Measurements from ENCODE around the gene WDR35.
"Not testable (repeated sequence)": the region's sequence is repeated elsewhere in the genome, so short reads cannot be mapped to it uniquely, and the experiment has no call there.

WDR35 gene

DNA sequence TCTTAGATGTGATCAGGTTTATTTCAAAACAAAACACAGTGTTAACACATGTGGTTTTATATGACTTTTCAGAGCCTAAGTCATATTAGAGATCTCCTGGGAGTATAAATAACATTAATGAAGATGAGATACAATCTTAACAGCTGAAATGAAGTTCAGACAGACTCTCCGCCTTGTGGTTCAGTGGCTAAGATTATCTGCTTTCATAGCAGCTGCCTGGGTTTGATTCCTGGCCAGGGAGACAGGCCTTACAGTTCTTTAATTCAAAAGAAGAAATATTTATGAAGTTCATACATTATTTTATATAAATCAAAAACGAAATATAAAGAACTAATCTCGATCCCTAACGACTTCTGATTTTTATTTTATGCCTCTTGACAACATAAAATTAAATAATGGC is 52.9 kb downstream of the WDR35 start:
- no peak for DNase-seq (ENCODE audit: low spot score)

DNA sequence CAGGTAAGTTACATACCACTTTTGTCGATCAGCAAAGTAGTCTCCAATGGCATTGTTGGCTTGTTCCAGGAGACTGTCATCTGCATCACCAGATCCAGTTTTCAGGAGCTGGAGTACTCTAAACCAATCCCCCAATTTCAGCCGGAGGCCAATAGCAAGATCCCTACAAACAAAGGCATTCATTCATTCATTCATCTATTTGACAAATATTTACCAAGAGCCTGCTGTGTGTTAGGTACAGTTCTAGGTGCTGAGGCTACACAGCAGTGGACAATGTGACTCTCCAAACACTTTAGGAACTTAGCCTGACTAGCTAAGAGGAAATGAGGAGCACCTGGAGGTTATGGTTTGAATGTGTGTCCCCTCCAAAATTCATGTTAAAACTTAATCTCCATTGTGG is 53.7 kb downstream of the WDR35 start:
- DNase-seq (ENCODE audit: low spot score), result no peak

DNA sequence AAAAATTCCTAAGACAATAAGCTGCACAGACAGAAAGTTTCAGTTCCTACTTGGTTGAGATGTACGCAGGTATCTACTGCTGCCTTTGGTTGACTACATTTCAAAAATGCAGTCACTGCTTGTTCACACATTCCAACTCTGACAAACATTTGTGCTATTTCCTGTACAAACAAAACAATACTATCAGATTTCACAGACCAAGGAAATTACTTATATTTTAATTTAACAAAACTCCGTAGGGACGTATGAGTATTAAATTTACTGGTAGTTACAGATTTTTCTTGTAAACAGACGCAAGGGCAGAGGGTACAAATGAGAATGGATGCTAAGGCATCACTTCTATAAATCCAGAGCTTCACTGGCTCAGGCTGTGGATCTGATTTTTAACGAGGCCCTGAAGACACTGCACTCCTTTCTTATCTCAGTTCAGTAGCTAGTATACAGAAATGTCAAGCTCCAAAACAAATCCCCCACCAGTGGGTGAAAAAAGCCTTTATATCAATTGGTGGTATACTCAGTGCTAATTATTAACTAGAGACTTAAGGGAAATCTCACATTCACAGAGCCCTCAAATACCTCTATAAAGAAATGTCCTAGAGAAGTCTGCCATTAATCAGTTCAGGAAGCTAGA is 56.4 kb downstream of the WDR35 start:
- no peak for DNase-seq (ENCODE audit: low spot score)

DNA sequence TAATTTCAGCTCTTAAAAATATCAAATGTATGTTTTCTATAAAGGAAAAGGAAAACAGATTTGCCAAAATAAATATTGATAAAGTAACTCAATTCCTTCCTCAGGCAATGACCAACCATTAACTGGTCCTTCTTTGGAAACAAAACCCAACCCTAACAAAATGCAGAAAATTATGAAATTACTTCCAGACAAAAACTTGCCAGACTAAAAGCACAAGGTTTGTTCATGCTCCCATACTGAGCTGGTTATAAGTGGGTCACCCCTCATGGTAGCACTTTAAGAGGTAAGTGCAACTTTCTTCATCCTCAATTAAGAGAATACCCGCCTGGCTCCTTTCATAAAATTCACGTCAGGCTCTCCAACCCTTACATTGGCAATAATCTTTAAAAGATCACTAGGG is 57.0 kb downstream of the WDR35 start:
- DNase-seq (ENCODE audit: low spot score), result no peak

DNA sequence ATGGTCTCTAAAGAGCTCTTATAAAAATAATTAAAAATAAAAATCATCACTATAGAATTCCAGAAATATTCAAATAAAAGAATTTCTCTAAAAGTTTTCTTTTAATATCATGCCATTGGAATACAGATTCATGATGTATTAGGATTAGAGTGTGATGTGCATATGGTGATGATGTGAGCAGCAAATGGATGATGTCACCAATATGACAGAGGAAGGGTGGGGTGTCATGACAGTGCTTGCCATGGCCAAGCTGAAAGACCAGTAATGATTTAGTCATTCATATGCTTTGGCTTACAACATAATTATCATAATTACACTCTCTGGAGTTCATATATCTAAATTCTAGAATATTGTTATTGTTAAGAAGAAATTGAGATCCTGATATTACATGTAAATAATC is 60.7 kb downstream of the WDR35 start:
- DNase-seq (ENCODE audit: low spot score), result no peak

DNA sequence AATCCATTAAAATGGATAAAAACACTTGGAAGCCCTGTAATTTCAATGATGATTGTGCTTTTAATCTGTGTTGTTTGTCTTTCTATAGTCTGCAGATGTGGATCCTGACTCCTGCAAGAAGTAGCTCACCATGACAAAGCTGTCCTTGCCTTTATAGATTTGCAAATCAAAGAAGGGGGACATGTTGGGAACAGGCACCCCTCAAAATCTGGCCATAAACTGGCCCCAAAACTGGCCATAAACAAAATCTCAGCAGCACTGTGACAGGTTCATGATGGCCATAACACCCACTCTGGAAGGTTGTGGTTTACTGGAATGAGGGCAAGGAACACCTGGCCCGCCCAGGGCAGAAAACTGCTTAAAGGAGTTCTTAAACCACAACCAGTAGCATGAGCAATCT is 62.1 kb downstream of the WDR35 start:
- not testable (repeated sequence) for DNase-seq (ENCODE audit: low spot score)

DNA sequence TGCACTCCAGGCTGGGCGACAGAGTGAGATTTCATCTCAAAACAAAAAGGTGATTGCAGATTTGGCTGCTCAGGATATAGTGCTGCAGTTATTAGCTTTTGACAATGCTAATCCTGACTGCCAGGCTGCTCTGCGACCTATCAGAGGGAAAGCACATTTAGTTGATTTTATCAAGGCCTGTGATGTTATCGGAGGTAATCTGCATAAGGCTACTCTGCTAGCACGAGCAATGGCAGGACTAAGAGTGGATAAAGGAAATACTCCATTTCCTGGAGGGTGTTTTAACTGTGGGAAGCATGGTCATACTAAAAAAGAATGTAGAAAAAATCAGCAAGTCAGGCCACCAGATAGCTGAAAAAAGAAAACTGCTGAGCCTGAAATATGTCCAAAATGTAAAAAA is 65.4 kb downstream of the WDR35 start:
- DNase-seq (ENCODE audit: low spot score), result not testable (repeated sequence)

DNA sequence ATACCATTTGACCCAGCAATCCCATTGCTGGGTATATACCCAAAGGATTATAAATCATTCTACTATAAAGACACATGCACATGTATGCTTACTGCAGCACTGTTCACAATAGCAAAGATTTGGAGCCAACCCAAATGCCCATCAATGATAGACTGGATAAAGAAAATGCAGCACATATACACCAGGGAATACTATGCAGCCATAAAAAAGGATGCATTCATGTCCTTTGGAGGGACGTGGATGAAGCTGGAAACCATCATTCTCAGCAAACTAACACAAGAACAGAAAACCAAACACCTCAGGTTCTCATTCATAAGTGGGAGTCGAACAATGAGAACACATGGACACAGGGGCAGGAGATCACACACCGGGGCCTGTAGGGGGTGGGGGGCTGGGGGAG is 67.7 kb downstream of the WDR35 start:
- not testable (repeated sequence) for DNase-seq (ENCODE audit: low spot score)

DNA sequence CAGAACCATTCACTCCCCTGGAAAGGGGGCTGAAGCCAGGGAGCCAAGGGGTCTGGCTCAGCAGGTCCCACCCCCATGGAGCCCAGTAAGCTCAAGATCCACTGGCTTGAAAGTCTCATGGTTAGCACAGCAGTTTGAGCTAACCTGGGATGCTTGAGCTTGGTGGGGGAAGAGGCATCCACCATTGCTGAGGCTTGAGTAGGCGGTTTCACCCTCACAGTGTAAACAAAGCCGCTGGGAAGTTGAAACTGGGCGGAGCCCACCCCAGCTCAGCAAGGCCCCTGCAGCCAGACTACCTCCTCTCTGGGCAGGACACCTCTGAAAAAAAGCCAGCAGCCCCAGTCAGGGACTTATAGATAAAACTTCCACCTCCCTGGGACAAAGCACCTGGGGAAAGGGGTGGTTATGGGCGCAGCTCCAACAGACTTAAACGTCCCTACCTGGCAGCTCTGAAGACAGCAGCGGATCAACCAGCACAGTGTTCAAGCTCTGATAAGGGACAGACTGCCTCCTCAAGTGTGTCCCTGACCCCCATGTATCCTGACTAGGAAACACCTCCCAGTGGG is 73.4 kb downstream of the WDR35 start:
- no peak for DNase-seq (ENCODE audit: low spot score)

DNA sequence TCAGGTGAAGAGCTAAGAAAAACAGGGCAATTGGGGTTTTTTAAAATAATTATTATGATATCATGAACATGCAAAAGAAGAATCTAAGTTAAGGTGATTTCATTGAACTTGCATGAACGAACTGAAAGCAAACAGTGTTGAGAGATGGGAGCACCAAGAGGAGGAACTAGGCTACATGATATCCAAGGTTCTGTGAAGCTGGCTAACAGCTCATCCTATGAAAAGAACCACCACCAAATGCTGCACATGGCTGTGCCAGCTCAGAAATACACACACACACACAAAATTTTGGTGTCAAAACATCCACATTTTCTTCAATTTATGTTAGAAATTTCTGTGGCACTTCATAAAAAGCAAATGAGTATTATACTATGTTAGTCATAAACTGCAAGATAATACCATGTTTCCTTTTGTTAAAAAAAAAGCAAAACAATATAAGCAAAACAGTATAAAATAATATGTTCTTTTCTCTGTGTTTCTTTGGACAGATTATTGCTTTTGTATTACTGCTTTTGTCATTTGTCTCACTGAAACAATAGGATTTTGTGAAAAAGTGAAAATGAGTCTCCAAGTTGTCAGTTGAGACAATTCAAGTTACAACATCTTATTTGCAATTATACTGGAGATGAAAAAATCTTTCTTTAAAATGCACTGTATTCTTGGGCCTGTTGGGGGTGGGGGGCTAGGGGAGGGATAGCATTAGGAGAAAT is 75.5 kb downstream of the WDR35 start:
- no peak for DNase-seq (ENCODE audit: low spot score)

DNA sequence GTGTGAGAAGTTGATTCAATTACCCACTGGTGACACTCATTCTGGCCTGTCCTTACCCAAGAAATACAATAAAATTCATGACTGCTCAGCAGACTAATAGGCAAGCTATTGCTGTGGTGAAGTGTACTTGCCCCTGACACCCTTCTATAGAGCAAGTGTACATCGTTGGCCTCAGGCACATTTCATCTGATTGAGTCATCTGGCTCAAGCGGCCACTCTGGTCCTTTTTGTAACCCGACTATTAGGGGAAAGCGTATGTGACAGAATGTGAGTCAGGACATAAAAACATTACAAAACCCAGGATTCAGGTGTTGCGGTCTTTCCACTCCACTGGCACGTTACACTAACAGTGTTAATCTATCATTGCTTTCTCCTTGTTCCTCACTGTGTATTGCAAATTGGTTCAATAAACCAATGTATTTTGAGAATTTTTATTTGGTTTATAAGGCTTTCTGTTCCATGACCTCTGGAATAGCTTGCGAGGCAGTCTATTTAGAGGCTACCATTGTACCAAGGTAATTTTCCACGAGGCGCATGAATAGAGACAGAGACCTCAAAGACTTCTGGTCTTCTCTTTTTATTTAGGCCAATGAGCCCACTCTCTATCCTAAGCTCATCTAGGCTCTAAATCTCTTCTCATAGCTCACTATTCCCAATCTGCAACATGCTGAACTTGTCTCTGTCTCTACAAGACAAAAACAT is 77.9 kb downstream of the WDR35 start:
- no peak for DNase-seq (ENCODE audit: low spot score)

DNA sequence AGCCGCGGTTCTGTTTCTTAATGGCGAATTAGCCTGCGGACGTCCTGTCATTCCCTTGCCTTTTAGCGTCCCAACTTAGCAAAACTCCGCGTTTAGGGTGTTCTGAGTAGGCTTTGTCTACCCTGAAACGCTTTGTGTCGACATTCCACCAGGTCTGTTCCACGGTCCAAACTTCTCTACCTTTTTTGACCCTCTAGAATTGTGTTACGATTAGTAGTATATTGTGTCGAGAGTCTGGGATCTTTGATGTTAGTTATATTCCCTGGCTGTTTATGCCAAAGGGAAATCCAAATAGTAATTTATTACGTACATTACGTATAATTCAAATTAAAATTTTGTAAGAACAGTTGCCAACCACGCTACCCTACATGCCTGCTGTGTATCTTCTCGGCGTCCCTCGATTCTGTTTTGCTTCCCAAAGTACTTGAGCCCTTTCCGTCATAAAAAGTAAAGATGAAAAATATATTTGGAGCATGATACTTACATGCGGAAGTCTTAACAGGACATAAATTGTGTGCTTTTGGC is 87.6 kb downstream of the WDR35 start:
- no peak for DNase-seq (ENCODE audit: low spot score)

DNA sequence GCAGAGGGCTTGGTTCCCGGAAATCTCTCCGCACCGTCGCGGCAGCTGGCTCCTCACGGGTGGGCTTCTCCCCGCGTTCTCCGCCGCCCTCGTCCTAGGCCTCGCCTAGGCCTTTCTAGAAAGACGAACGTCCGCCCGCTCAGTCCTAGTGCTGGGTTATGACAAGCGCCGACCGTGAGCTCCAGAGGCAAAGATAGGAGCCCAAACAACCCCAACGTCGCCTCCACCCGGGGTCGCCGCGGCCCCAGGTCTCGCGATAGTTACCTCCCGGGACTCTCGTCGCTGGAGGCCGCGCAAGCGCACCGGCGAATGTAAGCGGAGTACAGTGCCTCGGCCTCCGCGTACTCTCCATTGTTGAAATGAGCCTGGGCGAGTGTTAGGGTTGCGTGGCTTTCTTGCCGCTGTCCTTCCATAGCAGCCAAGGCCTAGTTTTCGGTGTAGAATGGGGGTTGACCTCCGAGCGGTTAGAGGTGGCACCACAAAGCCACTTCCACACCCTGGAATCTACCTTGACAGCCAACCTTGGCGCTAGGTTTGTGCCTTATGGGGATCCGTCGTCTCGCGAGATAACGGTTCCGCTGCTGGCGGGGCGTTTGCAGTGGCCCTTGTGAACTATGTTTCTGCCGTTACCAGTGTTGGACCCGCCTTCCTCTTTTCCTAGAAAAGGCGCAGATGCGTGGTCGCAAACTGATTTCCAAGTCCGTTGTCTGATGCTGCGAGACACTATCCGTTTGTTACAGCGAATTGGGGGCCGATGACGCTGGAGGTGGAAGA is 88.3 kb downstream of the WDR35 start, which contains the start of gene TTC32:
Gene TTC32 (minus strand): TSS at position 542 of the 774 bp plus-strand sequence. CDS start 129 bp downstream, at position 413.
- peak; percentile 94 for DNase-seq (ENCODE audit: low spot score)

DNA sequence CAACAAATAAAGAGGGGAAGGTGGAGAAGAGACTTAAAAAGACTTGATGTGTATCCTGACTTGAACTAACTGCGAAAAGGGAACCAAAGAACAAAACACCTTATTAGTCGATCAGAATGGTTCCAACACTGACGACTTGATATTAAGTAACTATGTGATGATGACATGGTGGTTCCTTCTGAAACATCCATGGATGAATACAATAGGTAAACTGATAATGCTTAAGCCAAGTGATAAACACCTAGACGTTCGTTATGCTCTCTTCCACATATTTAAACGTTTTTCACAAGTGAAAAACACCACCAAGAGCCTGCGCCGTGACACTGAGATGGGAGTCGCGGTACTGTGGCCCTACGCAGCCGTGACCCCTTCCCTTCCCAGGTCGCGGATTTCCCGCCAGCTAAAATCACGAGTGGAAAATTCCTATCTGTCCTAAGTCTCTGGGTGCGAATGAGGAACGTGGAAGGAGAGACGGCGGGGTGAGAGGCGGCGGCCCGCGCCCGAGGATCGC is 88.9 kb downstream of the WDR35 start:
- DNase-seq (ENCODE audit: low spot score), result peak; percentile 68

DNA sequence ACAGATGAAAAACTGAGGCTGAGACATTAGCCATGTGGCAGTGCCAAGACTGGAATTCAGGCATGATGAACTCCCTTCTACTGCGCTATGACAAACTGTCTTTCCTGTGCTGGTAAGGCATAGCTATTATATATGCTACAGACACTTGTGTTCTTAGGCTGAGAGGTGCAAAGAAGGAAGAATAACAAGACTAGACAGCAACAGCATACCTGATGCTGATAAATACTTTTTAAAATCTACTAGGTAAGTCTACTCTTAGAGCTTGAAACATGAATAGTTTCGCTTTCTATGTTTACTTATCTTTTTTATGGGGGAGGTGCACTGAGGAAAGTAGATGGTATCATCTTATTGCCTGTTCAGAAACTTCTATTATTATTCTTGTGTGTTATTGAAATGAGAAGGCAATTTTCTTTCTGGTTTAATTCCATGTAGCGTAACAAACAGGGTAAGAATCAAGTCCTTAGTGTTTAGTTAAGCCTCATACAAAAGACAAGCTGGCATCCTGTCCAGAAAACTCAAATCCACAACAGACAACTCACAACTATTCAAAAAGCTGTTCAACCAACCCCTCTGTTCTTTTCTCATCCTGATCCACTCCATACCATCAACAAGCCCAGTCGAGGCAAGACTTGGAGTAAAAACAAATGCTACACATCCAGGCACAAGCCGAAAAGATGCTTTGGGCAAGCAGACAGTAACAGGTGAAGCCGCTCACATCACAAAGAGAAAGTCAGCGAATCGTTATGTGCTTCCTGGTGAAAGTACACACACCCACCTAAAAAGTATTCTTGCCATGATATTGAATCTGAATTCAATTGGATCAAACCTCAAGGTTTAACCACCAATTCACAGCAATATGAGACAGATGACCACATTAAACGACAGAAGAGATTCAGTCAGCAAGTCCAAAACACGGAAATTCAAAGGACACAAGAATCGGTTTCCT is 89.6 kb downstream of the WDR35 start:
- peak; percentile 53 for DNase-seq (ENCODE audit: low spot score)

DNA sequence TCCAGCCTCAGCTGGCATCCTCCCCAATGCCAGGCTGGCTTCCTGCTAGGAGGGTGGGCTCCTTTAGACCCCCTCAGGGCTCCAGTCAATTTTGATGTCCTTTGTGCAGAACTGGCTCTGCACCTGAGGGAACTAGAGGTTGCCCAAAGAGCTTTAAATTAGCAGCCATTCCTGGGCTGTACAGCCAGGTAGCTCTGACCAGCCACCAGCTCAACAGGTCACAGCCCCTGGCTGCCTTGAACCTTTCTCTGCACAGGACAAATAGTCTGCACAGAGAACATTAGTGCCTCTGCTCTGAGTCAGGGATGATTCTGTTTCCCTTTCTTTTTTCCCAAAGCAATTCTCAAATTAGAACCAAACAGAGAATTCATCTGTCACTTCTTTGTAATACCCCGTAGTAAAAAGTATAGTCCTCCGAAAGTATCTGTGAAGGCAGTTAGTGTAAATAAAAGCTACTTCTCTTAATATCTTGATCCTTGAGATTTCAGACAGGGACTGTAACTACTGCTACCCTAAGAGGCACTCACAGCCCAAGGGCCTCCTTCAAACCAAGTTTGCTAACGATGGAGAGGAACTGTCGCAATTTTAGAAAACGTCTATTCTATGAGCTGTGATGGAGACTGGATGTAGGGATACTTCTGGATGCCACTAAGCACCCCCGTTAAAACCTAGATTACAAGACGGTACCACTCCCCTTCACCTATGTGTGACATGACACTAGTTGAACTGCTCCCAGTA is 91.1 kb downstream of the WDR35 start:
- DNase-seq (ENCODE audit: low spot score), result peak; percentile 32

DNA sequence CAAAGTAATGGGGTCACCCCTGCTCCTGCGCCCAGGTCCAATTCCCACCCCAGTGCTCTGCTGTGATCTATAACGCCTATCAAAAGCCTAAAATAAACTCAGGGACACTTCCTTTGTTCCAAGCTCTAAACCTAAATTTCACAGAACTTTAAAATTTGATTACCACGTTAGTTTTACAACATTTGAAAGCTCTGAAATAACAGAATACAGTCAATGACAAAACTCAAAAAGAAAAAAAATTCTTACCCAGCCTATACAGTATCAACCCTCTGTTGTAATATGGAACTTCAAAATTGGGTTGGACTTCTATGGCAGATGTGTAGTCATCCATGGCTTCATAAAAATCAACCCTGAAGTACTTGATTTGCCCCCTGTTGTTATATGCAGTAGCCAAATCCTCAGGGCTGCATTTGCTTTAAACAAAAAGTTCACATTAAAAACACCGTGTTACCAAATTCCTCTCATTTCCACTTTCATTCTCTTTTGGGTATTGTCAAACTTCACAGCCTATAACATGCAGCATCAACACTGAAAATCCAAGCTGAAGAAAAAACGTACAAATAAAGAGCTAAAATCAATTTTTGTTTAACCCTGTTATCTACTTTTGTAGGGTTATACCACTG is 92.2 kb downstream of the WDR35 start:
- no peak for DNase-seq (ENCODE audit: low spot score)

DNA sequence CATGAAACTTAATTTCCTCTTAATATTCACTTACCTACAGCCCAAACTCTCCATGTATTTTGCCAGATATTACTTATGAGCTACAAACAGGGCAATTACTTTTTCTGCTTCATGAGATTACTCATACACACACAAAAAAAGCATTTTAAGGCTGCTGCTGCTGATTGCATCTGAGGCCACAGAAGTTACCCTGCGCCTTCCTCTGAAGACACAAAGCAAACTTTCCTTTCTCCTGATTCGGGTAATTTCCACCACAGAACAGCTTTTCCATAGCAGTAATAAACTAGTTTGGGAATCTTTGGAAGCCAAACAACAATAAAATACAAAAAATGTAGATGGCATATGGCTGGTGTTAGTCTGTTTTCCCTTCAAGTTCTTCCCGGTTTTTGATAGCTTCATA is 94.4 kb downstream of the WDR35 start:
- DNase-seq (ENCODE audit: low spot score), result peak; percentile 19

DNA sequence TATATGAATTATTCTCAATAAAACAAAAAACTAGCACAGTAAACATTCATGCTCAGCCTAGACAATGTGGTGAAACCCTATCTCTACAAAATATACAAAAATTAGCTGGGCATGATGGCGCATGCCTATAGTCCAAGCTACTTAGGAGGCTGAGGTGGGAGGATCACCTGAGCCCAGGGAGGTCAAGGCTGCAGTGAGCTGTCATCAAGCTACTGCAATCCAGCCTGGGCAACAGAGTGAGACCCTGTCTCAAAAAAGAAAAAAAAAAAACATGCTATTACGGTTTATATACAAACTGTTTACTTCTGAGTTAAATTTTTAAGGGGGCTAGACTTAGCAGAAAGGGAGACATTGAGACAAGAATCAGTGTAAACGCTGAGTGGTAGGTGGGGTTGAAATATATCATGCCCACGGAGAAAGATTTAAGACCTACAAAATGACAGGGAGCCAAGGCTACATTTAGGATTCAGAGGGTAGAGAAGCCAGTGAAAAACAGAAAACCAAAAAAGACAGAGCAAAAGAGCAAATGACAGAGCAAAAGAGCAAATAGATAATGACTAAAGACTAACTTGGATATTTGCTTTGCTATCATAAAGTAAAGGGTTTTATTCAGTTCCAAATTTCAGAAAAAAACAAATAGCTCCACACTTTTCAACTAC is 95.6 kb downstream of the WDR35 start:
- no peak for DNase-seq (ENCODE audit: low spot score)
